NT2/D1 (cell line): Measurements from ENCODE around the gene OR5AL1.

Source experiments
- DNase-seq: peaks from one replicate; pipeline ENCODE4 v3.0.0-alpha.2; 2011; ENCODE audit warnings: low read depth, low spot score
- H3K27me3 ChIP-seq: 2 replicates; pipeline ENCODE4 v1.6.0; 2011; ENCODE audit warnings: mild to moderate bottlenecking; ENCODE audit not compliant: insufficient read length, insufficient read depth
- H3K36me3 ChIP-seq: 2 replicates; pipeline ENCODE4 v1.6.1; 2011; ENCODE audit warnings: mild to moderate bottlenecking, low read length, mixed read lengths; ENCODE audit not compliant: insufficient read depth, insufficient read length
- H3K4me1 ChIP-seq: 2 replicates; pipeline ENCODE4 v1.5.1; 2011; ENCODE audit not compliant: insufficient read depth, insufficient read length
- H3K4me3 ChIP-seq: 2 replicates; pipeline ENCODE4 v1.5.1; 2011; ENCODE audit warnings: low read depth; ENCODE audit not compliant: insufficient read length
- H3K9ac ChIP-seq: 2 replicates; pipeline ENCODE4 v1.6.0; 2011; ENCODE audit warnings: low read depth; ENCODE audit not compliant: insufficient read length
- H3K9me3 ChIP-seq: 2 replicates; pipeline ENCODE4 v1.5.1; 2011; ENCODE audit warnings: mild to moderate bottlenecking, low read length; ENCODE audit not compliant: insufficient read depth
- SUZ12 ChIP-seq: IDR thresholded peaks from 2 replicates; pipeline ENCODE4 v1.6.1; 2011; ENCODE audit not compliant: insufficient read length, insufficient read depth; ENCODE audit errors: extremely low read depth
- YY1 ChIP-seq: IDR thresholded peaks from 2 replicates; pipeline ENCODE4 v1.6.1; 2011; ENCODE audit not compliant: insufficient read length, insufficient read depth
- ZNF274 ChIP-seq: IDR thresholded peaks from 2 replicates; pipeline ENCODE4 v1.6.1; 2011; ENCODE audit warnings: mild to moderate bottlenecking, low read depth, low read length

Gene OR5AL1

GRCh38 chr11:56410801-56411200 is 1.7 kb upstream of the OR5AL1 start:
- TF ChIP-seq YY1 (no peak), ZNF274 (no peak), SUZ12 (no peak)
- 0 out of 2 replicates have a peak, but pooled peaks cover 3% of the 10 kb centered on the region for H3K9me3 ChIP-seq
- H3K4me1 ChIP-seq, result no peaks in the 10 kb centered on the region
- no peak overlapping the region for H3K9ac ChIP-seq
- no peaks in the 10 kb centered on the region for H3K36me3 ChIP-seq
- H3K4me3 ChIP-seq, result no peak overlapping the region
- H3K27me3 ChIP-seq, result no peaks in the 10 kb centered on the region
- no peak for DNase-seq

- no peaks in the 10 kb centered on the region for H3K36me3 ChIP-seq
- H3K4me3 ChIP-seq, result no peak overlapping the region
- H3K9ac ChIP-seq, result no peak overlapping the region
- H3K4me1 ChIP-seq, result no peaks in the 10 kb centered on the region
- DNase-seq, result no peak
- TF ChIP-seq ZNF274 (no peak), YY1 (no peak), SUZ12 (no peak)
- no peaks in the 10 kb centered on the region for H3K27me3 ChIP-seq
- H3K9me3 ChIP-seq, result no peaks in the 10 kb centered on the region
Observed at GRCh38 chr11:56453521-56453920, 41.0 kb downstream of the OR5AL1 start.

- Histone ChIP-seq H3K27me3 (no peaks in the 10 kb centered on the region), H3K9me3 (no peaks in the 10 kb centered on the region; the same call in 1 of the 2 replicates), H3K36me3 (no peaks in the 10 kb centered on the region), H3K9ac (no peak overlapping the region), H3K4me3 (no peak overlapping the region), H3K4me1 (no peaks in the 10 kb centered on the region)
- TF ChIP-seq ZNF274 (no peak), SUZ12 (no peak), YY1 (no peak)
- DNase-seq, result no peak
Observed at GRCh38 chr11:56457076-56457475, 44.6 kb downstream of the OR5AL1 start.
